ENCODE data around the gene GCSH.
A peak's percentile ranks its signal among the peaks of the same experiment; 100 is the strongest.
"Not testable (repeated sequence)": the region's sequence is repeated elsewhere in the genome, so short reads cannot be mapped to it uniquely, and the experiment has no call there.

The GCSH gene

GRCh38 chr16:81095953-81096714 is at the start of gene GCSH:
TSS of gene GCSH (minus strand) at chr16:81096395. CDS start at chr16:81096278, 117 bp downstream.
- peak; percentile 99 for DNase-seq

- DNase-seq, result no peak
These were observed 47.8 kb upstream of the GCSH start for GRCh38 chr16:81143921-81144471.

- DNase-seq, result no peak
These were observed 46.7 kb upstream of the GCSH start for GRCh38 chr16:81142864-81143263.

GRCh38 chr16:81140930-81141780 is 45.0 kb upstream of the GCSH start:
- no peak for DNase-seq

- no peak for DNase-seq
These were observed 42.8 kb upstream of the GCSH start for GRCh38 chr16:81138831-81139557.

- no peak for DNase-seq
These were observed 41.6 kb upstream of the GCSH start for GRCh38 chr16:81137754-81138153.

- no peak for DNase-seq
These were observed 40.5 kb upstream of the GCSH start for GRCh38 chr16:81136390-81137335.

GRCh38 chr16:81130126-81130525 is 33.9 kb upstream of the GCSH start:
- no peak for DNase-seq

GRCh38 chr16:81128726-81129524 is 32.7 kb upstream of the GCSH start:
- no peak for DNase-seq

- no peak for DNase-seq
These were observed 30.9 kb upstream of the GCSH start for GRCh38 chr16:81127051-81127450.

- DNase-seq, result no peak
These were observed 27.1 kb upstream of the GCSH start for GRCh38 chr16:81123092-81123852.

GRCh38 chr16:81121474-81121990 is 25.3 kb upstream of the GCSH start:
- DNase-seq, result no peak

- no peak for DNase-seq
These were observed 21.2 kb upstream of the GCSH start for GRCh38 chr16:81117436-81117835.

- DNase-seq, result no peak
These were observed 20.1 kb upstream of the GCSH start for GRCh38 chr16:81116285-81116684.

- no peak for DNase-seq
These were observed 16.3 kb upstream of the GCSH start for GRCh38 chr16:81112453-81112852.

- not testable (repeated sequence) for DNase-seq
These were observed 13.1 kb upstream of the GCSH start for GRCh38 chr16:81109274-81109673.

GRCh38 chr16:81107511-81107910 is 11.3 kb upstream of the GCSH start:
- no peak for DNase-seq

- DNase-seq, result no peak
These were observed 10.8 kb upstream of the GCSH start for GRCh38 chr16:81106826-81107503.

- DNase-seq, result no peak
These were observed 9.8 kb upstream of the GCSH start for GRCh38 chr16:81105946-81106345.

Measured in activated CD4-positive, CD25-positive, alpha-beta regulatory T cell treated with anti-CD3 and anti-CD28 coated beads, Interleukin-2, amount 50 U/mL, for 72 hours (primary cell).